Activated CD8-positive, alpha-beta T cell treated with anti-CD3 and anti-CD28 coated beads for 36 hours (primary cell): Measurements from ENCODE around the gene CDH2. TPM values are rescaled to one million over a fixed set of nuclear protein-coding genes. Genes with fewer than 3 reads are reported as not detected.

Experiments used
- ATAC-seq: fragments of 200-7000 bp; cut with Tn5 transposase; one replicate; pipeline ENCODE4 v1.10.0; 2021; ENCODE audit warnings: mild to moderate bottlenecking, moderate library complexity
- CTCF ChIA-PET: fragments of 350-600 bp; sonication (Branson Sonifier 250); formaldehyde crosslinking; loops from one replicate; lab custom pipeline; 2021; ENCODE audit warnings: antibody characterized with exemption; lab: Charles Lee
- POLR2A ChIA-PET: fragments of 350-600 bp; sonication (Branson Sonifier 250); formaldehyde crosslinking; loops from one replicate; lab custom pipeline; 2021; ENCODE audit warnings: antibody characterized with exemption; lab: Charles Lee
- DNase-seq: peaks from one replicate; pipeline ENCODE4 v3.0.0-alpha.2; 2020
- H3K27ac Mint-ChIP-seq: one replicate; pipeline ENCODE4 v1.8.0; 2021; ENCODE audit warnings: mild to moderate bottlenecking, mixed read lengths
- H3K27me3 Mint-ChIP-seq: one replicate; pipeline ENCODE4 v1.8.0; 2021; ENCODE audit warnings: mixed read lengths
- H3K36me3 Mint-ChIP-seq: one replicate; pipeline ENCODE4 v1.8.0; 2021; ENCODE audit warnings: low read depth, mixed read lengths
- H3K4me1 Mint-ChIP-seq: one replicate; pipeline ENCODE4 v1.8.0; 2021; ENCODE audit warnings: low read depth, mixed read lengths
- H3K4me3 Mint-ChIP-seq: one replicate; pipeline ENCODE4 v1.8.0; 2021; ENCODE audit warnings: mild to moderate bottlenecking, moderate library complexity, mixed read lengths
- H3K9me3 Mint-ChIP-seq: one replicate; pipeline ENCODE4 v1.8.0; 2021; ENCODE audit warnings: mixed read lengths
- CTCF ChIP-seq: fragments of 200-600 bp; IDR thresholded peaks from one replicate; pipeline ENCODE4 v1.8.0; 2022; ENCODE audit warnings: antibody characterized with exemption, mild to moderate bottlenecking
- intact Hi-C: fragments of 100-400 bp; cut with micrococcal nuclease; formaldehyde crosslinking; loops from one replicate; pipeline ENCODE4 v1.10.0; 2022
- total RNA-seq, 2 experiments: library from RNA; stranded (reverse); gene quantifications; one replicate each; pipeline ENCODE4 v1.2.3, GENCODE V29; 2021

The CDH2 gene
- total RNA-seq, 2 experiments from 2014 or later: 0.18 TPM; not detected in 1

GRCh38 chr18:28143725-28144124 is 33.2 kb downstream of the CDH2 start:
- CTCF ChIA-PET: no interaction called here
- intact Hi-C loops: no loop called here
- no peak for ATAC-seq
- Mint-ChIP-seq H3K36me3 (no peaks in the 10 kb centered on the region), H3K27ac (no peak overlapping the region), H3K27me3 (no peaks in the 10 kb centered on the region), H3K4me1 (no peaks in the 10 kb centered on the region), H3K4me3 (no peak overlapping the region), H3K9me3 (peaks cover 10% of the 10 kb centered on the region)
- POLR2A ChIA-PET: no interaction called here
- no peak for TF ChIP-seq CTCF
- DNase-seq: no peak

- Mint-ChIP-seq H3K4me3 (no peak overlapping the region), H3K9me3 (peaks cover 13% of the 10 kb centered on the region), H3K36me3 (no peaks in the 10 kb centered on the region), H3K4me1 (no peaks in the 10 kb centered on the region), H3K27ac (no peak overlapping the region), H3K27me3 (no peaks in the 10 kb centered on the region)
- ChIA-PET POLR2A (no interaction called here), CTCF (no interaction called here)
- no peak for DNase-seq
- no peak for ATAC-seq
- TF ChIP-seq CTCF: no peak
- intact Hi-C loops: loop anchor here (10.0 kb wide), 1 partner anchor 64 kb away; no protein-coding TSS in a partner anchor
These were observed 38.1 kb downstream of the CDH2 start for GRCh38 chr18:28138816-28139215.

GRCh38 chr18:28136071-28136470 is 40.9 kb downstream of the CDH2 start:
- no peak for ATAC-seq
- H3K9me3 Mint-ChIP-seq: peaks cover 8% of the 10 kb centered on the region
- H3K4me3 Mint-ChIP-seq: no peak overlapping the region

GRCh38 chr18:28134774-28135173 is 42.2 kb downstream of the CDH2 start:
- no peaks in the 10 kb centered on the region for H3K36me3 Mint-ChIP-seq
- no peak for TF ChIP-seq CTCF
- H3K9me3 Mint-ChIP-seq: peaks cover 6% of the 10 kb centered on the region
- DNase-seq (no peak), ATAC-seq (no peak)
- no peaks in the 10 kb centered on the region for H3K27me3 Mint-ChIP-seq
- intact Hi-C loops: loop anchor here (10.0 kb wide), 1 partner anchor 60 kb away; no protein-coding TSS in a partner anchor
- no peak overlapping the region for H3K4me3 Mint-ChIP-seq
- H3K4me1 Mint-ChIP-seq: no peaks in the 10 kb centered on the region
- CTCF ChIA-PET: no interaction called here
- H3K27ac Mint-ChIP-seq: no peak overlapping the region
- POLR2A ChIA-PET: no interaction called here

More at GRCh38 chr18:28136071-28136470, 40.9 kb downstream of the CDH2 start:
- H3K4me1 Mint-ChIP-seq: no peaks in the 10 kb centered on the region
- no peak overlapping the region for H3K27ac Mint-ChIP-seq
- no peak for DNase-seq
- ChIA-PET POLR2A (no interaction called here), CTCF (no interaction called here)
- no peak for TF ChIP-seq CTCF
- H3K36me3 Mint-ChIP-seq: no peaks in the 10 kb centered on the region
- intact Hi-C loops: loop anchor here (10.0 kb wide), 1 partner anchor 61 kb away; no protein-coding TSS in a partner anchor
- no peaks in the 10 kb centered on the region for H3K27me3 Mint-ChIP-seq

- H3K36me3 Mint-ChIP-seq: no peaks in the 10 kb centered on the region
These were observed 44.8 kb downstream of the CDH2 start for GRCh38 chr18:28132084-28132483.

More at GRCh38 chr18:28132084-28132483, 44.8 kb downstream of the CDH2 start:
- CTCF ChIA-PET: no interaction called here
- intact Hi-C loops: loop anchor here (10.0 kb wide), 1 partner anchor 57 kb away; no protein-coding TSS in a partner anchor
- Mint-ChIP-seq H3K27ac (no peak overlapping the region), H3K4me3 (no peak overlapping the region), H3K9me3 (peaks cover 5% of the 10 kb centered on the region), H3K4me1 (no peaks in the 10 kb centered on the region), H3K27me3 (no peaks in the 10 kb centered on the region)
- no peak for TF ChIP-seq CTCF
- POLR2A ChIA-PET: no interaction called here
- ATAC-seq: no peak
- no peak for DNase-seq
